H9 (cell line): Measurements from ENCODE around the gene OR8B2. TPM values are rescaled to one million over a fixed set of nuclear protein-coding genes. Genes with fewer than 3 reads are reported as not detected.

Source experiments
- DNase-seq: peaks from one replicate; pipeline ENCODE4 v3.0.0-alpha.2; 2017
- H2AFZ ChIP-seq: one replicate; pipeline ENCODE4 v1.6.1; 2013; ENCODE audit warnings: mild to moderate bottlenecking, low read length, control low read depth, moderate library complexity
- H2AK5ac ChIP-seq: 2 replicates; pipeline ENCODE4 v1.6.1; 2013; ENCODE audit warnings: low read length, control low read depth, mixed read lengths; ENCODE audit not compliant: insufficient read length
- H2BK120ac ChIP-seq: one replicate; pipeline ENCODE4 v1.6.1; 2013; ENCODE audit warnings: low read depth, mild to moderate bottlenecking, low read length, control low read depth, inconsistent platforms; ENCODE audit not compliant: poor library complexity, severe bottlenecking
- H2BK12ac ChIP-seq: 2 replicates; pipeline ENCODE4 v1.6.1; 2013; ENCODE audit warnings: low read length, control low read depth, mixed read lengths, low read depth; ENCODE audit not compliant: insufficient read length
- H2BK15ac ChIP-seq: 2 replicates; pipeline ENCODE4 v1.6.1; 2013; ENCODE audit warnings: low read depth, low read length, control low read depth
- H2BK20ac ChIP-seq: one replicate; pipeline ENCODE4 v1.6.1; 2013; ENCODE audit warnings: low read depth, mild to moderate bottlenecking, low read length, control low read depth, inconsistent platforms; ENCODE audit not compliant: poor library complexity, severe bottlenecking
- H2BK5ac ChIP-seq: 2 replicates; pipeline ENCODE4 v1.6.1; 2013; ENCODE audit warnings: low read length, control low read depth, mixed read lengths; ENCODE audit not compliant: insufficient read length
- H3K14ac ChIP-seq: 2 replicates; pipeline ENCODE4 v1.6.1; 2013; ENCODE audit warnings: low read length, control low read depth; ENCODE audit not compliant: insufficient read depth
- H3K18ac ChIP-seq: 2 replicates; pipeline ENCODE4 v1.6.1; 2013; ENCODE audit warnings: low read depth, mild to moderate bottlenecking, mixed read lengths, low read length, control low read depth; ENCODE audit not compliant: insufficient read length
- H3K23ac ChIP-seq: 2 replicates; pipeline ENCODE4 v1.6.1; 2013; ENCODE audit warnings: low read length, control low read depth, mixed read lengths, low read depth; ENCODE audit not compliant: insufficient read length
- H3K23me2 ChIP-seq: 2 replicates; pipeline ENCODE4 v1.6.1; 2013; ENCODE audit warnings: low read depth, mild to moderate bottlenecking, mixed read lengths, low read length, control low read depth; ENCODE audit not compliant: insufficient read length, poor library complexity, severe bottlenecking
- H3K27ac ChIP-seq: 2 replicates; pipeline ENCODE4 v1.5.1; 2013; ENCODE audit warnings: low read length, control low read depth, mixed read lengths, low read depth; ENCODE audit not compliant: insufficient read length
- H3K27me3 ChIP-seq: 2 replicates; pipeline ENCODE4 v1.6.1; 2013; ENCODE audit warnings: low read length, control low read depth, inconsistent platforms; ENCODE audit not compliant: insufficient read depth
- H3K4ac ChIP-seq: 2 replicates; pipeline ENCODE4 v1.6.1; 2013; ENCODE audit warnings: low read depth, mild to moderate bottlenecking, control low read depth, inconsistent platforms, low read length, moderate library complexity
- H3K4me1 ChIP-seq: 2 replicates; pipeline ENCODE4 v1.6.1; 2013; ENCODE audit warnings: low read length, control low read depth, inconsistent platforms; ENCODE audit not compliant: insufficient read depth
- H3K4me2 ChIP-seq: 2 replicates; pipeline ENCODE4 v1.6.1; 2013; ENCODE audit warnings: low read length, control low read depth, mixed read lengths; ENCODE audit not compliant: insufficient read length, insufficient read depth
- H3K56ac ChIP-seq: 2 replicates; pipeline ENCODE4 v1.6.1; 2013; ENCODE audit warnings: low read depth, mild to moderate bottlenecking, mixed read lengths, low read length, control low read depth; ENCODE audit not compliant: insufficient read length
- H3K79me1 ChIP-seq: 2 replicates; pipeline ENCODE4 v1.6.1; 2013; ENCODE audit warnings: low read depth, mild to moderate bottlenecking, moderate library complexity, low read length, control low read depth, inconsistent platforms; ENCODE audit not compliant: insufficient read depth, poor library complexity, severe bottlenecking
- H3K79me2 ChIP-seq: 2 replicates; pipeline ENCODE4 v1.6.1; 2013; ENCODE audit warnings: low read length, control low read depth, inconsistent platforms; ENCODE audit not compliant: insufficient read depth
- H3K9ac ChIP-seq: 2 replicates; pipeline ENCODE4 v1.6.1; 2013; ENCODE audit warnings: low read length, control low read depth, mixed read lengths; ENCODE audit not compliant: insufficient read length; ENCODE audit errors: extremely low read depth
- H3K9me3 ChIP-seq: one replicate; pipeline ENCODE4 v1.6.1; 2013; ENCODE audit warnings: low read depth, low read length, inconsistent platforms; ENCODE audit not compliant: control insufficient read depth
- H3T11ph ChIP-seq: one replicate; pipeline ENCODE4 v1.6.1; 2013; ENCODE audit warnings: mild to moderate bottlenecking, low read length, control low read depth, inconsistent platforms
- H4K20me1 ChIP-seq: one replicate; pipeline ENCODE4 v1.6.1; 2013; ENCODE audit not compliant: control insufficient read depth, insufficient read length, insufficient read depth
- H4K5ac ChIP-seq: 2 replicates; pipeline ENCODE4 v1.6.1; 2013; ENCODE audit warnings: low read depth, mild to moderate bottlenecking, mixed read lengths, low read length, control low read depth; ENCODE audit not compliant: insufficient read length
- H4K8ac ChIP-seq: replicated peaks from 2 replicates; pipeline ENCODE4 v1.6.1; 2013; ENCODE audit warnings: low read length, control low read depth, mixed read lengths, low read depth; ENCODE audit not compliant: insufficient read length
- H4K91ac ChIP-seq: 2 replicates; pipeline ENCODE4 v1.6.1; 2013; ENCODE audit warnings: low read depth, mild to moderate bottlenecking, moderate library complexity, mixed read lengths, low read length, control low read depth; ENCODE audit not compliant: insufficient read length
- H3K27ac Mint-ChIP-seq, 3 experiments: 2 replicates in 2 of 3; 3 replicates in 1 of 3; pipeline ENCODE4 v1.8.0; 2020 to 2021; ENCODE audit warnings: mixed read lengths in 3 of 3, mild to moderate bottlenecking in 1 of 3, moderate library complexity in 1 of 3
- H3K27me3 Mint-ChIP-seq: 2 replicates; pipeline ENCODE4 v1.8.0; 2021; ENCODE audit warnings: low read depth, mild to moderate bottlenecking, moderate library complexity, mixed read lengths
- H3K36me3 Mint-ChIP-seq, 3 experiments: 2 replicates in 2 of 3; 3 replicates in 1 of 3; pipeline ENCODE4 v1.8.0; 2020 to 2021; ENCODE audit warnings: low read depth in 3 of 3, mixed read lengths in 3 of 3; ENCODE audit not compliant: insufficient read depth in 1 of 3
- H3K4me1 Mint-ChIP-seq, 2 experiments: 2 replicates each; pipeline ENCODE4 v1.8.0; 2020; ENCODE audit warnings: mixed read lengths in 2 of 2
- H3K4me3 Mint-ChIP-seq, 2 experiments: 2 replicates in 1 of 2; 3 replicates in 1 of 2; pipeline ENCODE4 v1.8.0; 2020 to 2021; ENCODE audit warnings: mild to moderate bottlenecking in 2 of 2, mixed read lengths in 2 of 2, moderate library complexity in 1 of 2
- H3K9me3 Mint-ChIP-seq, 2 experiments: 2 replicates in 1 of 2; 3 replicates in 1 of 2; pipeline ENCODE4 v1.8.0; 2020; ENCODE audit warnings: mild to moderate bottlenecking in 2 of 2, mixed read lengths in 2 of 2, moderate library complexity in 1 of 2
- WGBS: extraction: QIAGEN DNeasy Blood & Tissue Kit; methylation state at CpG from one replicate; pipeline ENCODE4 v1.1.7; 2013; ENCODE audit warnings: missing lambda C conversion rate, low lambda C conversion rate, mixed read lengths; ENCODE audit not compliant: insufficient read length; ENCODE audit errors: extremely low coverage; 5-methylcytosine and 5-hydroxymethylcytosine counted together
- total RNA-seq: library from RNA; stranded (reverse); gene quantifications from 2 replicates; pipeline ENCODE4 v1.2.1, GENCODE V29; 2021
- TF ChIP-seq, protein P1 (sequence below): fragments of 200-600 bp; sonication (generic); conservative IDR thresholded peaks from 3 replicates; pipeline ENCODE4 v1.8.0; 2021; ENCODE audit warnings: antibody characterized with exemption, mild to moderate bottlenecking

OR8B2 gene
- total RNA-seq, 1 experiment from 2014 or later, result not detected

DNA sequence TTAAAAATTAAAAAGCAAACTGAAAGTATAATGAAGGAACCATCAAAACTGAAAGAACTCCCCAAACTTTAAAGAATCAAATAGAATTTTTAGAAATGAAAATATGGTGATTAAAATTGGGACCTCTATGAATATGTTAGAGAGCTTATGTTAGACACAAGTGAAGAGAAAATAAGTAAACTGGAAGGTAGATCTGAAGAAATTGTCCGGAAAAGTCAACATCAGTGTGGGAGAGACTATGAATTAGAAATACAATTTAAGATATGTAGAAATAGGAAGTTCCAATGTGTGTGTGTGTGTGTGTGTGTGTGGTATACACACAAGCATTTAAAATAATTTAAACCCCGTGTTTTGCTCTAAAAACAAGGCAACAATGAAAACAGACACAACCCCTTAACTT is 45.3 kb upstream of the OR8B2 start:
- Histone ChIP-seq H4K8ac (no peak overlapping the region), H4K91ac (no peak overlapping the region), H3K27me3 (no peaks in the 10 kb centered on the region), H3K9ac (no peak overlapping the region), H3K79me1 (no peaks in the 10 kb centered on the region), H3K79me2 (no peaks in the 10 kb centered on the region), H3T11ph (no peak overlapping the region), H2AFZ (no peak overlapping the region), H2BK20ac (no peak overlapping the region), H4K5ac (no peak overlapping the region), H3K23ac (no peak overlapping the region), H3K18ac (no peak overlapping the region), H2BK12ac (no peak overlapping the region), H3K4me1 (no peaks in the 10 kb centered on the region), H4K20me1 (no peaks in the 10 kb centered on the region), H3K27ac (no peak overlapping the region), H3K56ac (no peak overlapping the region), H3K14ac (no peak overlapping the region), H2BK5ac (no peak overlapping the region), H2BK120ac (no peak overlapping the region), H3K4me2 (no peak overlapping the region), H3K9me3 (no peaks in the 10 kb centered on the region), H3K23me2 (no peaks in the 10 kb centered on the region), H2BK15ac (no peak overlapping the region), H2AK5ac (no peak overlapping the region), H3K4ac (no peak overlapping the region)
- Mint-ChIP-seq H3K4me3 (no peak overlapping the region), H3K4me1 (no peaks in the 10 kb centered on the region), H3K36me3 (peaks cover 0 to 9% (median 0%) of the 10 kb centered on the region in 3 experiments; a peak in 2 of 7 replicates), H3K9me3 (peaks cover 8 to 12% of the 10 kb centered on the region in 2 experiments; a peak in 4 of 5 replicates), H3K27me3 (no peaks in the 10 kb centered on the region; the same call in 1 of the 2 replicates), H3K27ac (no peak overlapping the region)
- no CpG with 5 or more reads among the region's 2 CpGs for WGBS
- DNase-seq, result no peak
- TF ChIP-seq, protein P1, sequence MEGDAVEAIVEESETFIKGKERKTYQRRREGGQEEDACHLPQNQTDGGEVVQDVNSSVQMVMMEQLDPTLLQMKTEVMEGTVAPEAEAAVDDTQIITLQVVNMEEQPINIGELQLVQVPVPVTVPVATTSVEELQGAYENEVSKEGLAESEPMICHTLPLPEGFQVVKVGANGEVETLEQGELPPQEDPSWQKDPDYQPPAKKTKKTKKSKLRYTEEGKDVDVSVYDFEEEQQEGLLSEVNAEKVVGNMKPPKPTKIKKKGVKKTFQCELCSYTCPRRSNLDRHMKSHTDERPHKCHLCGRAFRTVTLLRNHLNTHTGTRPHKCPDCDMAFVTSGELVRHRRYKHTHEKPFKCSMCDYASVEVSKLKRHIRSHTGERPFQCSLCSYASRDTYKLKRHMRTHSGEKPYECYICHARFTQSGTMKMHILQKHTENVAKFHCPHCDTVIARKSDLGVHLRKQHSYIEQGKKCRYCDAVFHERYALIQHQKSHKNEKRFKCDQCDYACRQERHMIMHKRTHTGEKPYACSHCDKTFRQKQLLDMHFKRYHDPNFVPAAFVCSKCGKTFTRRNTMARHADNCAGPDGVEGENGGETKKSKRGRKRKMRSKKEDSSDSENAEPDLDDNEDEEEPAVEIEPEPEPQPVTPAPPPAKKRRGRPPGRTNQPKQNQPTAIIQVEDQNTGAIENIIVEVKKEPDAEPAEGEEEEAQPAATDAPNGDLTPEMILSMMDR, result no peak
